ENCODE results near the gene ATP5F1A.

- TF ChIP-seq CTCF (conservative IDR thresholded peaks at IDR 0.05; ENCODE audit: low read depth, low read length), result no peak
- no peak for TF ChIP-seq NFE2L2 (IDR thresholded peaks at IDR 0.05; ENCODE audit: low read depth, low read length)
- TF ChIP-seq POLR2A (IDR thresholded peaks at IDR 0.05; ENCODE audit: low read depth, low read length), result no peak
- TF ChIP-seq ELK1 (IDR thresholded peaks at IDR 0.05; ENCODE audit: borderline replicate concordance, low read depth, low read length), result no peak
- no peak for TF ChIP-seq FOS (IDR thresholded peaks at IDR 0.05; ENCODE audit: low read depth, low read length)
- TF ChIP-seq CEBPB (IDR thresholded peaks at IDR 0.05; ENCODE audit: low read depth, low read length), result no peak
- no peak for TF ChIP-seq MXI1 (IDR thresholded peaks at IDR 0.05; ENCODE audit: borderline replicate concordance, low read depth, low read length)
- no peak for TF ChIP-seq MAFK (IDR thresholded peaks at IDR 0.05; ENCODE audit: low read depth, low read length)
- no peak for TF ChIP-seq RAD21 (IDR thresholded peaks at IDR 0.05; ENCODE audit: low read length)
- no peak for TF ChIP-seq SMC3 (IDR thresholded peaks at IDR 0.05; ENCODE audit: low read depth, low read length)
- TF ChIP-seq RCOR1 (IDR thresholded peaks at IDR 0.05; ENCODE audit: insufficient replicate concordance, low read length), result no peak
- no peak for TF ChIP-seq MAZ (IDR thresholded peaks at IDR 0.05; ENCODE audit: borderline replicate concordance, low read depth, low read length)
- TF ChIP-seq BHLHE40 (IDR thresholded peaks at IDR 0.05; ENCODE audit: low read depth, low read length), result no peak
Observed at GRCh38 chr18:46140173-46140572, 42.1 kb upstream of the ATP5F1A start.

Measured in IMR-90 (cell line).